ENCODE results near the gene XPR1. TPM values are rescaled to one million over a fixed set of nuclear protein-coding genes. Genes with fewer than 3 reads are reported as not detected.

Gene XPR1
- total and polyA plus RNA-seq, 8 donors = 0.92 to 27.0 (median 4.5) TPM

DNA sequence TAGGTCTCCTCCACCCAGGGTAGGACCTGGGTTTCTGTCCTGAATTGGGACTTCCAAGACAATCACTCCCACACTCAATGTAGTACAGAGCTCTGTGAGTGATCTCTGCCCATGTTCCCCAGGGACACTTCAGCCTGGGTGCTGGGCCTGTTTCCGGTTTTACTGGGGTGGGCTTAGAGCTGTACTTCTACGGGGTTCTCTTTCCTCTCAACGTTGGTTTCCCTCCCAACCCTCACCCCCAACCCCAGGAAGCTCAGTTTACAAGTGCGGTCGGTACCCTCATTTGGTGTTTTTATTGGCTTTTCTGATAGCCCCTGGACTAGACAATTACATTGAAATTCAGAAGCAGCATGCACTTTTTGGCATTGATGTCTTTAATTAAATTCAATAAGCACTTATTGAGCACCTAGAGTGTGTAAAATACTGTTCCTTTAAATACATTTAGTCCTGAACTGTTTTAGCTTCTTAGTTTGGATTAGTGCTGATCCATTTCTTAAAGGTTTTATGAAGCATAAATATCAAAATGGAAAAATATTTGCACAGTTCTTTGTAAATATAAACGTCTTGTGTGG, 542 bp upstream of the XPR1 start:
- H3K27ac ChIP-seq = peak overlapping the region in 3 of 5 donors; percentile 92 to 95 (median 94)
- no peaks in the 10 kb centered on the region for H3K36me3 ChIP-seq
- H3K4me1 ChIP-seq = peaks cover 0 to 38% (median 22%) of the 10 kb centered on the region in 4 donors
- TF ChIP-seq, protein P1, sequence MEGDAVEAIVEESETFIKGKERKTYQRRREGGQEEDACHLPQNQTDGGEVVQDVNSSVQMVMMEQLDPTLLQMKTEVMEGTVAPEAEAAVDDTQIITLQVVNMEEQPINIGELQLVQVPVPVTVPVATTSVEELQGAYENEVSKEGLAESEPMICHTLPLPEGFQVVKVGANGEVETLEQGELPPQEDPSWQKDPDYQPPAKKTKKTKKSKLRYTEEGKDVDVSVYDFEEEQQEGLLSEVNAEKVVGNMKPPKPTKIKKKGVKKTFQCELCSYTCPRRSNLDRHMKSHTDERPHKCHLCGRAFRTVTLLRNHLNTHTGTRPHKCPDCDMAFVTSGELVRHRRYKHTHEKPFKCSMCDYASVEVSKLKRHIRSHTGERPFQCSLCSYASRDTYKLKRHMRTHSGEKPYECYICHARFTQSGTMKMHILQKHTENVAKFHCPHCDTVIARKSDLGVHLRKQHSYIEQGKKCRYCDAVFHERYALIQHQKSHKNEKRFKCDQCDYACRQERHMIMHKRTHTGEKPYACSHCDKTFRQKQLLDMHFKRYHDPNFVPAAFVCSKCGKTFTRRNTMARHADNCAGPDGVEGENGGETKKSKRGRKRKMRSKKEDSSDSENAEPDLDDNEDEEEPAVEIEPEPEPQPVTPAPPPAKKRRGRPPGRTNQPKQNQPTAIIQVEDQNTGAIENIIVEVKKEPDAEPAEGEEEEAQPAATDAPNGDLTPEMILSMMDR (IDR thresholded peaks at IDR 0.05) = no peak
- TF ChIP-seq POLR2AphosphoS5 (IDR thresholded peaks at IDR 0.05) (no peak), POLR2A (IDR thresholded peaks at IDR 0.05) (no peak), EP300 (IDR thresholded peaks at IDR 0.05) (no peak)
- no peaks in the 10 kb centered on the region for H3K9me3 ChIP-seq
- H3K4me3 ChIP-seq = peak overlapping the region in 1 of 4 donors; percentile 93
- no peak for DNase-seq
- no peaks in the 10 kb centered on the region for H3K27me3 ChIP-seq
- intact Hi-C loops (cut with DNase I; ENCODE audit: low total_unique reads) = no loop called here
- 43 to 49% (median 45%) methylated on average over 6 of the region's 6 CpGs for WGBS, 5 donors

DNA sequence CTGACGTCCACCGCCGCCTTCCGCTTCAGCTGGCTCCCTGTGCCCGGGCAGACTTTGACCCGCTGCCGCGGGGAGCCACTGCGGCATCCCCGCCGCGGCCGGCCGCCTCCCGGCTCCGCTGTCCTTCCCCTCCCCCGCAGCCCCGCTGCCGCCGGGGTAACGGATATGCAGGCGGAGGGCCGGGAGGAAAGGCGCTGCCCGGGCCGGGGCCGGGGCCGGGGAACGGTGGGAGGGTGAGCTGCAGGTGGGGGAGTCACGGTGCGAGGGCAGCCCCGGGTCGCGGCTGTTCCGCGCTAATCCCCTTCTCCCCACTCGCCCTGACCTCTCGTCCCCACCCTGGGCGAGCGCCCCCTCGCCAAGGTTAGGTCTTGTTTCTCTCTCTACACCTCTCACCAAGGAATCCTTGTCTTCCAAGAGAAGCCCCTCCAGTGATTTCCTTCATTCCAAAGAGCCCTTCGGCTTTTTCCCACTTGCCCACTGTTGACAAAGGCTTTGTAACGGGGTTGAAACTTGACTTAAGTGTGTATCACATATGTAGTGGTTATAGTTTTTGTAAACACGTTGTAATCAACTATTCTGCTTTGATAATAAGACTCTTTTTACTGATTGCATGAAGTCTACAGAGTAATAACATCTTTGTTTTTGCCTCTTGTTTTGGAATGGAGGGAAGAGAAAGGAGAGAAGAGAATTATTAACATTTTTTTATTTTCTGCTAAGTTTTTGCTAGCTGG, 669 bp downstream of the XPR1 start:
- WGBS, 5 donors = 0 to 1% (median 1%) methylated on average over 20 to 44 of the region's 44 CpGs
- intact Hi-C loops (cut with DNase I; ENCODE audit: low total_unique reads) = no loop called here
- Histone ChIP-seq H3K9me3 (no peaks in the 10 kb centered on the region), H3K27me3 (no peaks in the 10 kb centered on the region), H3K27ac (peak overlapping the region; percentile 92 to 95 (median 94)), H3K4me1 (peaks cover 0 to 43% (median 25%) of the 10 kb centered on the region in 4 donors), H3K36me3 (no peaks in the 10 kb centered on the region), H3K4me3 (peak overlapping the region; percentile 86 to 96 (median 90))
- no peak for TF ChIP-seq EP300 (IDR thresholded peaks at IDR 0.05)
- TF ChIP-seq POLR2A (IDR thresholded peaks at IDR 0.05) = no peak
- TF ChIP-seq POLR2AphosphoS5 (IDR thresholded peaks at IDR 0.05) = no peak
- TF ChIP-seq, protein P1 (IDR thresholded peaks at IDR 0.05) = no peak
- DNase-seq = peak; percentile 60 to 85

DNA sequence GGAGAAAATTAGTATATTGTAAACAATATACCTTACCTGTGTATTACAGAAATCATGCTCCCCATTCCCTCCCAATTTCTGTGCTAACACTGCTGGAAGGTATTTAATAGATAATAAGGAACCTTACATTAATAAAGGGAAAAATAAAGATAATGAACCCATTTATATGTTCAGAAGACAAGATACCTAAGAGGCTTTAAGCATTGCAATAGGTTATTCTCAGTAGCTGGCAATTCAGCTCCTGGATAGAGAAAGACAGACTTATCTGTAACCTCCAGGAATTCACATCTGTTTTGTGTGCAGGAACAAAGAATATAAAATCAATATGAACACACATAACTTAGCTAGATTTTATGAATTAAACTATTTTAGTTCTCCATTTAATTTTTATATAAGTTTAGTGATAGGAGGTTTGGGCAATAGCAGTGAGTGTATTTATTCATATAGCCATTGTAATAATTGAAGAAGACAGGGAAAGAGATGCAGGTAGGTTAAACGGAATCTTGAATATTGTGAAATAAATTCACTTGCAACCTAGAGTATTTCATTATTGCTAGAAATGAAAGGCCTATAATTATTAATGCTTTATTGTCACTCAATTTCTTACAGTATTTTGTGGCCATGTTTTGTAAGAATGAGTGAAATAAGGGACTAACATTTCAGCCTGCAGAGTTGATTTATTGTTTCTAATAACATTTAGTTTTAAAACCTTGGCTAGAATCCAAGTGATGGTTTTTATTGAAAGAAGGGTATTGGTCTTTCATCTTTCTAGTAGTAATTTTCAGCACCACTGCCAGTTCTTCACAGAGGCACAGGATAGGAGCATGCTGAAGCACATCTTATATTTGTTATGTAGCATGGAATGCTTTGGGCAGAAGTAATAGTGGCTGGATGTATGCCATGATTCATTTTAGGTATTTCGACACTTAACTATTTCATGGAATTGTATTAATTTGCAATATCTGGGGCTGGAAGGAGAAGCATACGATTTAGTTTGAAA, 1.5 kb downstream of the XPR1 start:
- no peak for DNase-seq
- intact Hi-C loops (cut with DNase I; ENCODE audit: low total_unique reads) = no loop called here
- no peaks in the 10 kb centered on the region for H3K36me3 ChIP-seq
- peak overlapping the region; percentile 86 to 96 (median 90) for H3K4me3 ChIP-seq
- no peak overlapping the region for H3K27ac ChIP-seq
- TF ChIP-seq EP300 (IDR thresholded peaks at IDR 0.05) = no peak
- TF ChIP-seq, protein P1 (IDR thresholded peaks at IDR 0.05) = no peak
- TF ChIP-seq POLR2AphosphoS5 (IDR thresholded peaks at IDR 0.05) = no peak
- no peak for TF ChIP-seq POLR2A (IDR thresholded peaks at IDR 0.05)
- 59 to 74% (median 68%) methylated on average over 3 of the region's 3 CpGs for WGBS, 5 donors
- H3K27me3 ChIP-seq = no peaks in the 10 kb centered on the region
- no peaks in the 10 kb centered on the region for H3K9me3 ChIP-seq
- peaks cover 0 to 43% (median 25%) of the 10 kb centered on the region in 4 donors for H3K4me1 ChIP-seq

DNA sequence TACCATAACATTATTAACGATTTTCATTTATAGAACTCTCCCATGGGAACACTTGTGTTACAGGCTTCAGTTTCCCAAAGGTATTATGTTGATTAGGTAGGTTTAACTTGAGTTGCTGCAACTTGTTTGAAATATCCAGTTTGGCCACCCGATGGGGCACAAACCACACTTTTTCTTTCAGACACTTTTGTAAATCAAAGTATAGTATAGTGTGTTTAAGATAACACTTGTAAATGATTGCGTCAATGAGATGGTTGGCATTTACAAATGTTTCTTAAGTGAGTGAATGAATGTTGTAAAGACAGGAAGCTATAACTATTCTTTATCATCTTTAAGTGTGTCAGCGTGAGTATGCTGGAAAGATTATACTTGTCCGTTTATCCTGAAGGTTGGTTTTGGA, 4.3 kb downstream of the XPR1 start:
- Histone ChIP-seq H3K4me3 (no peak overlapping the region), H3K36me3 (no peaks in the 10 kb centered on the region), H3K4me1 (peaks cover 0 to 55% (median 32%) of the 10 kb centered on the region in 4 donors), H3K27ac (no peak overlapping the region), H3K9me3 (no peaks in the 10 kb centered on the region), H3K27me3 (no peaks in the 10 kb centered on the region)
- WGBS, 5 donors = 27 to 58% (median 42%) methylated on average over 5 of the region's 5 CpGs
- intact Hi-C loops (cut with DNase I; ENCODE audit: low total_unique reads) = no loop called here
- peak in 1 of 2 donors; percentile 73 for DNase-seq
- TF ChIP-seq, protein P1 (IDR thresholded peaks at IDR 0.05) = peak in 1 of 7 experiments; percentile 32
- TF ChIP-seq POLR2AphosphoS5 (IDR thresholded peaks at IDR 0.05) = no peak
